Measurements from ENCODE around the gene CCDC149.

The CCDC149 gene

GRCh38 chr4:24802648-24803047 is 110.2 kb downstream of the CCDC149 start:
- DNase-seq (ENCODE audit: low read depth) = no peak

DNA sequence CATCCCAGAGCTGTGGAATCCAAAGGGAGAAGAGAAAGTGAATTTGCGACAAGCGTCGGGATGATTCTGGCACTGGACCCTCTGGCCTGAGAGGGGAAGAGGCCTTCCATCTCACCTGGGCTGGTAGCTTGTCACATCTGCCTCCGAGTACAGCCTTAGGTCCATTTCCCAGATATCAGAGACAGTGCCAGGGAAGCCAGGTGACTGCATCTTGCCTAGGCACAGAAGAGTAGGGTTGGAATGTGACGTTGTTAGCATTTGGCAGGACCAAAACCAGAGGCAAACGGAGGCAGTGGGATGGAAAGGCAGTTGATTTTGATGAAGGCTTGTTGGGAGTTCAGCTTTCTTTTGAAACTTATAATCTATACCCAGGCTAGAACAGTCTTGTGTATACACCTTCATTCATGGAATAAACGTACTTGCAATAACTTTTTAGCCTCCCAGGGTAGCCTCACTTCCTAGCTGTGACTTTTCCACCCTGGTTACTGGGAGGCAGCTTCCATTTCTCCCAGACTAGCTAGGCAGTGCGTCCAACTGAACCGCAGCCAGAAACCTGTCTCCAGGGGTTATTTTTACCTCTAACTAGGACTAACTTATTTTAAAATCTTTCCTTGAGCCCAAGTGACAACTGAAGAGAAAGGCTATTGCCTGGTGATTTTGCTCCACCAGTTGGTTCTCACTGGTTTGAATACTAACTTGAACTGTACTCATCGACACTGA is 111.5 kb downstream of the CCDC149 start:
- no peak for DNase-seq (ENCODE audit: low read depth)

- DNase-seq (ENCODE audit: low read depth) = no peak
These were observed 112.4 kb downstream of the CCDC149 start for GRCh38 chr4:24800325-24800895.

DNA sequence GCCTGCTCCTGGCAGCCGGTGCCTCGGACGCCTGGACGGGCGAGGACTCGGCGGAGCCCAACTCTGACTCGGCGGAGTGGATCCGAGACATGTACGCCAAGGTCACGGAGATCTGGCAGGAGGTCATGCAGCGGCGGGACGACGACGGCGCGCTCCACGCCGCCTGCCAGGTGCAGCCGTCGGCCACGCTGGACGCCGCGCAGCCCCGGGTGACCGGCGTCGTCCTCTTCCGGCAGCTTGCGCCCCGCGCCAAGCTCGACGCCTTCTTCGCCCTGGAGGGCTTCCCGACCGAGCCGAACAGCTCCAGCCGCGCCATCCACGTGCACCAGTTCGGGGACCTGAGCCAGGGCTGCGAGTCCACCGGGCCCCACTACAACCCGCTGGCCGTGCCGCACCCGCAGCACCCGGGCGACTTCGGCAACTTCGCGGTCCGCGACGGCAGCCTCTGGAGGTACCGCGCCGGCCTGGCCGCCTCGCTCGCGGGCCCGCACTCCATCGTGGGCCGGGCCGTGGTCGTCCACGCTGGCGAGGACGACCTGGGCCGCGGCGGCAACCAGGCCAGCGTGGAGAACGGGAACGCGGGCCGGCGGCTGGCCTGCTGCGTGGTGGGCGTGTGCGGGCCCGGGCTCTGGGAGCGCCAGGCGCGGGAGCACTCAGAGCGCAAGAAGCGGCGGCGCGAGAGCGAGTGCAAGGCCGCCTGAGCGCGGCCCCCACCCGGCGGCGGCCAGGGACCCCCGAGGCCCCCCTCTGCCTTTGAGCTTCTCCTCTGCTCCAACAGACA is 113.1 kb downstream of the CCDC149 start:
- DNase-seq (ENCODE audit: low read depth) = no peak

DNA sequence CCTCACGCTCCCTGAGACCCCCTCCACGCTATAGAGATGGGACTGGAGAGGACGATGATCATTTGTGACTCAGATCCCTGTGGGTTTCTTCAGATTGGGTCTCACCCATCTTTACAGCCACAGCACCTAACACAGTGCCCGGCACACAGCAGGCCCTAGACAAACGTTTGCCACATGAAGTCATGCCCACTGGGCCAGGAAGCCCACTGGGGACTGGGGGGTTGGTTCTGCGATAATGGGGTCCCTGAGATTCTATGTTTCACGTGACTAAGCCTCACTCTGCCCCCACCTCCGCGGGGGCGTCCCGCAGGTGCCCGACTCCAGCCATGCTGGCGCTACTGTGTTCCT is 113.7 kb downstream of the CCDC149 start:
- no peak for DNase-seq (ENCODE audit: low read depth)

DNA sequence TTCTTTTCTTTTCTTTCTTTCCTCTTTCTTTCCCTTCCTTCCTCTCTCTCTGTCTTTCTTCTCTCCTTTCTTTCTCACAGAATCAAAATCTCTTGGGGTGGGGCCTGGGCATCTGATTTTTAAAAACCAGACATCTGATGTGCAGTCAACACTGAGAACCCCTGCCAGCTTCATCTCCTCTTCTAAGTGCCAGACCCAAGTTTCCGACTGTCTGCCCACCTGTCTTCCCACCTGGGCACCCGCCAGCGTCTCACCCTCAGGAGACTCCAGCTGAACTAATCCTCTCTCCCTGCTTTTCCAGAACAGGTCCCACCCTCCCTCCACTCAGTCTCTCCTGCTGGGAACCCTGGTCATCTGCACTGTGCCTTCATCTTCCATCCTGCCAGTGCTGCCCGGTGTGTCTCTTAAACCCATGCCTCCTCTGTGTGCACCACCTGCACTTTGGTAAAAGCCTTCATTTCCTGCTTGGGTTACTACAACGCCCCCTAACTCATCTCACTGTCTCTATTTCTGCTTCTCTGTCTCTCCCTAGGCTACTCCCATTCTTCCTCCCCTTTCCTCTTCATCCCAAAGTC is 114.7 kb downstream of the CCDC149 start:
- DNase-seq (ENCODE audit: low read depth) = no peak

- no peak for DNase-seq (ENCODE audit: low read depth)
These were observed 116.2 kb downstream of the CCDC149 start for GRCh38 chr4:24796620-24797019.

- no peak for DNase-seq (ENCODE audit: low read depth)
These were observed 117.0 kb downstream of the CCDC149 start for GRCh38 chr4:24795666-24796381.

DNA sequence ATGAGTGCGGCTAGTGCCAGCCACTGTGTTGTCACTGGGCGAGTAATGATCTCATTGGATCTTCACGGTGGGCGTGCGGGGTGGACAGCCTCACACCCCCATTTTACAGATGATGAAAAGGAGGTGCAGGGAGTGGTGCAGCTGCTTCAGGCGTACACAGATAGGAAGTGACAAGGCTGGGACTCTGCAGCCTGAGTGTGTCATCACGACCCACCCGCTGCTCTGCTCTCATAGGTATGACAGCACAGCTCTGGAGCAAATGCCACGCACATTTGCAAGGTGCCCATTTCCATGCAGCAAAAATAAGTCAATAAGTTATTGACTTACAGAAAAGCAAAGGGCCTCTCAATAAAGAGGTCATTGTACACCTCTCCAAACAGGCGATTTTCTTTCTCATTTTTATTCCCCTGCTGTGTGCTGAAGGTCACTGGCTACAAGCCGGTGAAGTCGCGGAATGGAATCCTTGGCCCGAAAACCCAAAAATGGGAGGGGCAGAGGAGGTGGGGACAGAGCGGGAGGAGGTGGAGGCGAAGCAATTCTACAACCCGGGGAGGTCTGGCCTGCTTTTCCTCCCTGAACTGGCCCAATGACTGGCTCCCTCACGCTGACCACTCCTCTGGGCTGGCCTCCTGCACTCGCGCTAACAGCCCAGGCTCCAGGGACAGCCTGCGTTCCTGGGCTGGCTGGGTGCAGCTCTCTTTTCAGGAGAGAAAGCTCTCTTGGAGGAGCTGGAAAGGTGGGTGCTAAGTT is 117.8 kb downstream of the CCDC149 start, which contains the start of gene SOD3:
TSS of gene SOD3 (plus strand) at position 658 of the 750 bp plus-strand sequence. CDS start 3,949 bp downstream, outside the sequence.
- no peak for DNase-seq (ENCODE audit: low read depth)

- DNase-seq (ENCODE audit: low read depth) = no peak
These were observed 118.4 kb downstream of the CCDC149 start for GRCh38 chr4:24794480-24794879.

GRCh38 chr4:24794051-24794450 is 118.8 kb downstream of the CCDC149 start:
- DNase-seq (ENCODE audit: low read depth) = no peak

DNA sequence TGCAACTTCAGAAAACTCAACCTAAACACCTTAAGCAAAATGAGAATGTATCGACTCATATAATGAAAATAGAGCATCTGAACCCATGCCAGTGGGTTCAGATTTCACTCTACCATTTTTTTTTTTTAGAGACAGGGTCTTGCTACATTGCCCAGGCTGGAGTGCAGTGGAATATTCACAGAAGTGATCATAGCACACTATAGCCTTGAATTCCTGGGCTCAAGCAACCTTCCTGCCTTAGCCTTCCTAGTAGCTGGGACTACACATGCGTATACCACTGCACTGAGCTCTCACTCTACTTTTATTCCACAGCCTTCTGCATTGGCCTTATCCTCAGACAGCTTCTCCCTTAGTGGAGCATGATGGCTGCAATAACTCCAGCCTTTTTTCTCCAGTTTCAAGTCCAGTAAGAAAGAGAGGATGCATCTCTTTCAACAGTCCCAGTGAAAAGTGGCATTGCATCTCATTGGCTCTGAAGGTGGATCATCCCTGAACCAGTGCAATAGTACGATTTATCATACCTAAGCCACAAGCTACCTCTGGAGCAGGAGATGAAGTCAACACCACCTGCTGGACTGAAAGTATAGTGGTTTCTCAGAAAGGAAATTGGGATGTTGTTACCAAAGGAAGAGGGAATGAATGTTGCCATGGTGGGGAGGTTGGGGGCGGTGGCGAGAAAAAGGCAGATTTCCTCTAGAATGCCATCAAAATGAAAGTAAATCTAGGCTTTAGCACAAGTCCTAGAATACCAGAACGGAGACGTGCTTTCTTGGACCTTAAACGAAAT is 119.4 kb downstream of the CCDC149 start:
- no peak for DNase-seq (ENCODE audit: low read depth)

DNA sequence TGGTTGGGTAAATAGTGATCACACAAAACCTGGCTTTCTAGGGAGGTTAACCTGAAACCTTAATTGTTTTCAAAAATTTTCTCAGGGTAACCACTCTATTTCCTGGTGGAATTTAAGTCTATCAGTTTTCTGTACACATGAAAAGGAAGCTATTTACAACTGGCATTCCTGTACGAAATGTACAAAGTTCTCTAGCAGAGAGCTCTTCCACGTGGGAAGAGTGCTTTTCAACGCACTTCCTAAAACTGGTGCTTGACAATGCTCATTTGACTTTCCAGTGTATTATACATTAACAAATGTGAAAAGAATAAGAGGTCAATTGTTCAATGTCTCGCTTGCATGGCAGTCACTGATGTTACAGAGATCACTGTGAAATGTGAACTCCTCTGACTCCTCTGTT is 120.3 kb downstream of the CCDC149 start:
- no peak for DNase-seq (ENCODE audit: low read depth)

DNA sequence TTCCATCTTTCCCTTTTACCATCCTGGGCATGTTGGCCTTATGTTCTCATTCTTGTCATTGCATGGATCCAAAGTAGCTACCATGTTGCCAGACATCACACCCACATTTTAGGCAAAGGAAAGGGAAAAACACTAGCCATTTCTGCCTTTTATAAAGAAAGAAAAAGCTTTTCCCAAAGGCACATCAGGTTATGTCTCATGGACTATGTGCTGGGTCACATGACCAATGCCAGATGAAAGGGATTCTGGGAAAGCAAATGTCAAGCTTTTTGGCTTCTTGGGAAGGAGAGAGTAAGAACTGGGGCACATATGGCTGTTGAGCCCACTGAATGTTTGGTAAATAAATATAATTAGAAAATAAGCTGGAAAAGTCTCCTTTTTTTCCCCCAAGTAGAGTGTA is 121.8 kb downstream of the CCDC149 start:
- DNase-seq (ENCODE audit: low read depth) = no peak

DNA sequence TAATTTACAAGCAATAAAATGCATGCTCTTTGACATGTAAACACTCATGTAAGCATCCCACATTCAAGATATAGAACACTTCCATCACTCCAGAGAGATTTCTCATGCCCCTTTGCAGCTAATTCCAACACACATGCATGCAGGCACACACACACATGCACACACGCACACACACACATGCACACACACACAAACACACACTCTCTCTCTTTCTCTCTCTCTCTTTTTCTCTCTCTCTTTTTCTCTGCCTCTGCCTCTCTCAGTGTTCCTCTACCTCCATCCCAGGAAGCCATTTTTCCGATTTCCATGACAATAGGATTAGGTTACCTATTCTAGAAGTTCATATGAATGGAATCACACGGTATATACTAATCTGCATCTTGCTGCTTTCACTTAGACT is 129.3 kb downstream of the CCDC149 start:
- no peak for DNase-seq (ENCODE audit: low read depth)

- no peak for DNase-seq (ENCODE audit: low read depth)
These were observed 130.7 kb downstream of the CCDC149 start for GRCh38 chr4:24781999-24782745.

- no peak for DNase-seq (ENCODE audit: low read depth)
These were observed 131.8 kb downstream of the CCDC149 start for GRCh38 chr4:24780936-24781495.

DNA sequence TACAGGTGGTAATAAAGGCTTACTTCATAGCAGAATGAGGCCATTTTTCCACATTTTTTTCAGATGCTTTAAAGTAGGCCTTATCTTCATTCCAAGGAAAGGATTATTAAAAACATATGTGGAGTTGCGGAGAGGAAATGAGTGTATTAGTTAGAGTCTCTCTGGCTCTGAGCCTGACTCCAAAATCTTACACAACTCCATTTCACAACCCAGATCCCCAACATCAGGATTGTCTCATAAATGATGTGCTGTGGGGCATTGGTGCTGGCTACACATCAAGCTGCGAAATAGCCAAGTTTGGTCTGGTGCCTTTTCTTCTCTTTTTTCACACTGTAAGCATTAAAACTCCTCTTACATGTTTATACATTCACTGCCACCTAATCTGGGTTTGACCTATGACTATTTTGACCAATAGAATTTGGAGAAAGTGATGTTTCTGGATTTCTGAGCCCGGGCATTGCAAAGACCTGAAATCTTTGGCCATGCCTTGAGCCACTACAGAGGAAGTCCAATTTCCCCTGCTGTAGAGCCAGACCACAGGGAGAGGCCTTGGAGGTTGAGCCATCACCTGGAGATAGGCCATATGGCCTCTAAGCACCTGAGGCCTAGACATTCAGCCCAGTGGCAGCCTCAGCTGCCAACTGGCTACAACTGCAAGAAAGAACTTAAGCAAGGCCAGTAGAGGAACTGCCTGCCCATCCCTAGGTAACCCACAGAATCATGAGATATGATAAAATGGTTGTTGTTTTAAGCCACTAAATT is 134.2 kb downstream of the CCDC149 start:
- no peak for DNase-seq (ENCODE audit: low read depth)
